Kidney epithelial cell (primary cell): ENCODE measurements around the gene IL10RB. TPM values are rescaled to one million over a fixed set of nuclear protein-coding genes. Genes with fewer than 3 reads are reported as not detected.
"Not testable (repeated sequence)": the region's sequence is repeated elsewhere in the genome, so short reads cannot be mapped to it uniquely, and the experiment has no call there.

Experiments used
- DNase-seq: peaks from one replicate; pipeline ENCODE4 v3.0.0-alpha.2; 2010; ENCODE audit warnings: low read depth
- H3K27me3 ChIP-seq: 2 replicates; pipeline ENCODE4 v1.6.0; 2011; ENCODE audit warnings: low read length; ENCODE audit not compliant: control insufficient read depth, insufficient read depth
- H3K36me3 ChIP-seq: 2 replicates; pipeline ENCODE4 v1.5.1; 2011; ENCODE audit warnings: low read length; ENCODE audit not compliant: control insufficient read depth, insufficient read depth
- H3K4me3 ChIP-seq: 2 replicates; pipeline ENCODE4 v1.5.1; 2011; ENCODE audit warnings: low read depth, mild to moderate bottlenecking, control low read depth, low read length
- total RNA-seq: library from RNA; depleted of rRNA; stranded (reverse); fragments of >200 nt; gene quantifications from 2 replicates; pipeline ENCODE4 v1.2.3, GENCODE V29; 2015
- TF ChIP-seq, protein P1 (sequence below): IDR thresholded peaks from 2 replicates; pipeline ENCODE4 v1.5.1; 2011; ENCODE audit warnings: mild to moderate bottlenecking, moderate library complexity, low read length, control low read depth, inconsistent platforms; ENCODE audit not compliant: insufficient read depth, poor library complexity, severe bottlenecking

The IL10RB gene
- total RNA-seq, 1 donor from 2014 or later = 13.9 TPM

- no peak for DNase-seq
- TF ChIP-seq, protein P1, sequence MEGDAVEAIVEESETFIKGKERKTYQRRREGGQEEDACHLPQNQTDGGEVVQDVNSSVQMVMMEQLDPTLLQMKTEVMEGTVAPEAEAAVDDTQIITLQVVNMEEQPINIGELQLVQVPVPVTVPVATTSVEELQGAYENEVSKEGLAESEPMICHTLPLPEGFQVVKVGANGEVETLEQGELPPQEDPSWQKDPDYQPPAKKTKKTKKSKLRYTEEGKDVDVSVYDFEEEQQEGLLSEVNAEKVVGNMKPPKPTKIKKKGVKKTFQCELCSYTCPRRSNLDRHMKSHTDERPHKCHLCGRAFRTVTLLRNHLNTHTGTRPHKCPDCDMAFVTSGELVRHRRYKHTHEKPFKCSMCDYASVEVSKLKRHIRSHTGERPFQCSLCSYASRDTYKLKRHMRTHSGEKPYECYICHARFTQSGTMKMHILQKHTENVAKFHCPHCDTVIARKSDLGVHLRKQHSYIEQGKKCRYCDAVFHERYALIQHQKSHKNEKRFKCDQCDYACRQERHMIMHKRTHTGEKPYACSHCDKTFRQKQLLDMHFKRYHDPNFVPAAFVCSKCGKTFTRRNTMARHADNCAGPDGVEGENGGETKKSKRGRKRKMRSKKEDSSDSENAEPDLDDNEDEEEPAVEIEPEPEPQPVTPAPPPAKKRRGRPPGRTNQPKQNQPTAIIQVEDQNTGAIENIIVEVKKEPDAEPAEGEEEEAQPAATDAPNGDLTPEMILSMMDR = no peak
- Histone ChIP-seq H3K36me3 (no peaks in the 10 kb centered on the region), H3K27me3 (no peaks in the 10 kb centered on the region), H3K4me3 (no peak overlapping the region)
These were observed 27.5 kb upstream of the IL10RB start for GRCh38 chr21:33238565-33239255.

DNA sequence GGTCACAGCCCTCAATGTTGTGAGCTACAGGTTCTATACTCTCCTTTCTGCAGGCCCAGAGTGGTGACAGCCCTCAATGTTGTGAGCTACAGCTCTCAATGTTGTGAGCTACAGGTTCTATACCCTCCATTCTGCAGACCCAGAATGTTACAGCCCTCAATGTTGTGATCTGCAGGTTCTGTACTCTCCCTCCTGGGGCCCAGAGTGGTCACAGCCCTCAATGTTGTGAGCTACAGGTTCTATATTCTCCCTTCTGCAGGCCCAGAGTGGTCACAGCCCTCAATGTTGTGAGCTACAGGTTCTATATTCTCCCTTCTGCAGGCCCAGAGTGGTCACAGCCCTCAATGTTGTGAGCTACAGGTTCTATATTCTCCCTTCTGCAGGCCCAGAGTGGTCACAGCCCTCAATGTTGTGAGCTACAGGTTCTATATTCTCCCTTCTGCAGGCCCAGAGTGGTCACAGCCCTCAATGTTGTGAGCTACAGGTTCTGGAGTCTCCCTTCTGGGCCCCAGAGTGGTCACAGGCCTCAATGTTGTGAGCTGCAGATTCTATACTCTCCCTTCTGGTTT lies 26.5 kb upstream of the IL10RB start:
- DNase-seq, H3K36me3 ChIP-seq, H3K4me3 ChIP-seq, H3K27me3 ChIP-seq: not testable (repeated sequence)

GRCh38 chr21:33240404-33240803 lies 25.8 kb upstream of the IL10RB start:
- H3K27me3 ChIP-seq = no peaks in the 10 kb centered on the region
- DNase-seq = no peak
- TF ChIP-seq, protein P1 = no peak
- no peak overlapping the region for H3K4me3 ChIP-seq
- no peaks in the 10 kb centered on the region for H3K36me3 ChIP-seq

DNA sequence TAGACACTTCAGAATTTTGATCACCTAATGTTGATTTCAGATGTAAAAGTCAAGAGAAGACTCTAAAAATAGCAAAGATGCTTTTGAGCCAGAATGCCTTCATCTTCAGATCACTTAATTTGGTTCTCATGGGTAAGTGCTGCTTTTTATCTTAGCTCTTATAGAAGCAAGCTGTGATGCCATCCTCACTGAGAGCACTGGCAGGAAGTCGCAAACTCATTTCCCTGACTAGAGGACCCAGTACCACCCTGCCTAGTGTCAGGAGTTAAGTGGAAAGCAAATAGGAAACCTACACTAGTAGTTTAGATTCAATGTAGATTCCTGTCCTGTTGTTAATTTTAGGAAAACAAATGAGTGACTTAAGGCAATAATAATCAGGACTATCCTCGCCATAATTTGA lies 24.3 kb upstream of the IL10RB start:
- TF ChIP-seq, protein P1 = no peak
- Histone ChIP-seq H3K36me3 (no peaks in the 10 kb centered on the region), H3K4me3 (no peak overlapping the region), H3K27me3 (no peaks in the 10 kb centered on the region)
- DNase-seq = no peak

GRCh38 chr21:33242846-33243245 lies 23.3 kb upstream of the IL10RB start:
- not testable (repeated sequence) for H3K4me3 ChIP-seq, DNase-seq

GRCh38 chr21:33244082-33244778 lies 21.9 kb upstream of the IL10RB start:
- DNase-seq = no peak
- TF ChIP-seq, protein P1 = no peak
- Histone ChIP-seq H3K4me3 (no peak overlapping the region), H3K36me3 (peaks cover 2% of the 10 kb centered on the region), H3K27me3 (no peaks in the 10 kb centered on the region)

More at GRCh38 chr21:33242846-33243245, 23.3 kb upstream of the IL10RB start:
- not testable (repeated sequence) for H3K36me3 ChIP-seq, H3K27me3 ChIP-seq
